Subcutaneous adipose tissue (tissue), 4 donors: ENCODE measurements around the gene HUNK. TPM values are rescaled to one million over a fixed set of nuclear protein-coding genes. Genes with fewer than 3 reads are reported as not detected.

Experiments used
- CTCF ChIP-seq: fragments of 450-650 bp; IDR thresholded peaks from one replicate; pipeline ENCODE4 v1.5.1; 2016; ENCODE audit warnings: low read depth, mild to moderate bottlenecking, control low read depth, antibody characterized with exemption, moderate library complexity
- total RNA-seq, 4 donors: library from RNA; depleted of rRNA; stranded (reverse); fragments of >200 nt; gene quantifications; one replicate each; pipeline ENCODE4 v1.1.0, GENCODE V29; 2016

The HUNK gene
- total RNA-seq = under 1 TPM; 0.16 to 0.66 (median 0.18) TPM

- no peak for TF ChIP-seq CTCF
Measured at GRCh38 chr21:31872452-31873274, at the start of gene HUNK. HUNK (plus strand) TSS chr21:31873020; CDS start chr21:31873675, 655 bp downstream.

GRCh38 chr21:31829736-31830472 is 42.9 kb upstream of the HUNK start:
- no peak for TF ChIP-seq CTCF

- no peak for TF ChIP-seq CTCF
Measured at GRCh38 chr21:31830701-31831100, 42.1 kb upstream of the HUNK start.

- no peak for TF ChIP-seq CTCF
Measured at GRCh38 chr21:31837041-31837440, 35.8 kb upstream of the HUNK start.

GRCh38 chr21:31837618-31838390 is 35.0 kb upstream of the HUNK start:
- no peak for TF ChIP-seq CTCF

GRCh38 chr21:31838586-31839355 is 34.0 kb upstream of the HUNK start:
- TF ChIP-seq CTCF = no peak
